ENCODE measurements around the gene FXYD4.

GRCh38 chr10:43365001-43365400 is 6.4 kb upstream of the FXYD4 start:
- TF ChIP-seq CTCF (IDR thresholded peaks at IDR 0.05), result no peak
- no peak for TF ChIP-seq POLR2A (IDR thresholded peaks at IDR 0.05)
- no peak for TF ChIP-seq EP300 (IDR thresholded peaks at IDR 0.05; ENCODE audit: low read depth)

All from transverse colon (tissue), 3 donors.